HL-60/S4 treated with phorbol 12-myristate 13-acetate at 8.2 ng/mL for 4 days and 3 days (cell line): ENCODE data around the gene XRCC1.

ENCODE experiments used
- in situ Hi-C: fragments of 300-500 bp; cut with MboI; formaldehyde crosslinking; loops from 2 replicates; pipeline ENCODE4 v1.15.0; 2022; ENCODE audit warnings: low sequenced_read_pairs

XRCC1 gene

GRCh38 chr19:43581467-43581866 is 6.1 kb upstream of the XRCC1 start:
- in situ Hi-C loops: no loop called here

- in situ Hi-C loops: no loop called here
These were observed 3.5 kb upstream of the XRCC1 start for GRCh38 chr19:43578787-43579186.

- in situ Hi-C loops: no loop called here
These were observed 890 bp upstream of the XRCC1 start for GRCh38 chr19:43575955-43576878.

- in situ Hi-C loops: no loop called here
These were observed 737 bp downstream of the XRCC1 start for GRCh38 chr19:43574424-43575155.

- in situ Hi-C loops: no loop called here
These were observed 3.1 kb downstream of the XRCC1 start for GRCh38 chr19:43572171-43572588.

- in situ Hi-C loops: no loop called here
These were observed 5.0 kb downstream of the XRCC1 start for GRCh38 chr19:43570174-43570791.

GRCh38 chr19:43569657-43570056 is 5.7 kb downstream of the XRCC1 start:
- in situ Hi-C loops: no loop called here

- in situ Hi-C loops: no loop called here
These were observed 10.5 kb downstream of the XRCC1 start for GRCh38 chr19:43564800-43565199.

GRCh38 chr19:43563816-43564457 is 11.4 kb downstream of the XRCC1 start:
- in situ Hi-C loops: no loop called here

- in situ Hi-C loops: no loop called here
These were observed 12.6 kb downstream of the XRCC1 start for GRCh38 chr19:43562698-43563241.

- in situ Hi-C loops: no loop called here
These were observed 13.1 kb downstream of the XRCC1 start for GRCh38 chr19:43562226-43562697.

GRCh38 chr19:43561139-43561970 is 14.0 kb downstream of the XRCC1 start:
- in situ Hi-C loops: no loop called here

- in situ Hi-C loops: no loop called here
These were observed 14.6 kb downstream of the XRCC1 start for GRCh38 chr19:43560687-43561086.

GRCh38 chr19:43555185-43555770 is 20.0 kb downstream of the XRCC1 start:
- in situ Hi-C loops: no loop called here

GRCh38 chr19:43554317-43554895 is 20.9 kb downstream of the XRCC1 start:
- in situ Hi-C loops: no loop called here

- in situ Hi-C loops: no loop called here
These were observed 21.7 kb downstream of the XRCC1 start for GRCh38 chr19:43553656-43554055.

GRCh38 chr19:43552616-43553015 is 22.7 kb downstream of the XRCC1 start:
- in situ Hi-C loops: no loop called here

GRCh38 chr19:43552198-43552450 is 23.2 kb downstream of the XRCC1 start:
- in situ Hi-C loops: no loop called here
